Left ventricle myocardium inferior (tissue), 1 donor: ENCODE measurements around the gene ANKRD6. TPM values are rescaled to one million over a fixed set of nuclear protein-coding genes. Genes with fewer than 3 reads are reported as not detected.

Experiments used
- DNase-seq: peaks from one replicate; pipeline ENCODE4 v3.0.0-alpha.2; 2020
- H3K27ac ChIP-seq: fragments of 200-600 bp; replicated peaks from 2 replicates; pipeline ENCODE4 v1.8.0; 2021
- H3K27me3 ChIP-seq: fragments of 200-600 bp; 2 replicates; pipeline ENCODE4 v1.8.0; 2021; ENCODE audit warnings: low read depth
- H3K36me3 ChIP-seq: fragments of 200-600 bp; 2 replicates; pipeline ENCODE4 v1.8.0; 2021
- H3K4me1 ChIP-seq: fragments of 200-600 bp; 2 replicates; pipeline ENCODE4 v1.8.0; 2021
- H3K4me3 ChIP-seq: fragments of 200-600 bp; 2 replicates; pipeline ENCODE4 v1.8.0; 2021; ENCODE audit warnings: mild to moderate bottlenecking, moderate library complexity
- H3K9me3 ChIP-seq: fragments of 200-600 bp; replicated peaks from 2 replicates; pipeline ENCODE4 v1.8.0; 2021
- CTCF ChIP-seq: fragments of 200-600 bp; IDR thresholded peaks from 2 replicates; pipeline ENCODE4 v1.8.0; 2021; ENCODE audit warnings: antibody characterized with exemption, mild to moderate bottlenecking, borderline replicate concordance
- intact Hi-C: fragments of 100-400 bp; cut with micrococcal nuclease; formaldehyde crosslinking; loops from one replicate; pipeline ENCODE4 v1.11.0; 2022
- total RNA-seq: library from RNA; stranded (reverse); fragmentation: NEBNext Ultra II Directional; extraction: Animal tissue kit (Norgen Biotek cat#: 25700); gene quantifications from one replicate; pipeline ENCODE4 v1.2.1, GENCODE V29; 2021
- donor health status: DM: no; HTN: yes; CAD: no; lungs with severe emphysema.

ANKRD6 gene
- total RNA-seq, 1 donor from 2014 or later = 11.1 TPM

- H3K36me3 ChIP-seq = no peaks in the 10 kb centered on the region
- peak overlapping the region; percentile 39 for H3K27ac ChIP-seq
- H3K27me3 ChIP-seq = no peaks in the 10 kb centered on the region
- intact Hi-C loops = no loop called here
- H3K9me3 ChIP-seq = peaks cover 6% of the 10 kb centered on the region
- H3K4me3 ChIP-seq = peak overlapping the region; percentile 47
- no peak for DNase-seq
- no peak for TF ChIP-seq CTCF
- peaks cover 25% of the 10 kb centered on the region for H3K4me1 ChIP-seq
These were observed 129.4 kb downstream of the ANKRD6 start for GRCh38 chr6:89562093-89562973.

GRCh38 chr6:89563866-89564265, 130.9 kb downstream of the ANKRD6 start:
- intact Hi-C loops = no loop called here
- H3K4me1 ChIP-seq = peaks cover 32% of the 10 kb centered on the region
- no peaks in the 10 kb centered on the region for H3K36me3 ChIP-seq
- no peak for TF ChIP-seq CTCF
- H3K9me3 ChIP-seq = no peaks in the 10 kb centered on the region
- no peak overlapping the region for H3K27ac ChIP-seq
- no peak overlapping the region for H3K4me3 ChIP-seq
- no peaks in the 10 kb centered on the region for H3K27me3 ChIP-seq
- DNase-seq = no peak

GRCh38 chr6:89564752-89565427, 131.9 kb downstream of the ANKRD6 start:
- H3K36me3 ChIP-seq = no peaks in the 10 kb centered on the region
- no peak for DNase-seq
- H3K27ac ChIP-seq = peak overlapping the region; percentile 19
- intact Hi-C loops = no loop called here
- no peak overlapping the region for H3K4me3 ChIP-seq
- peaks cover 32% of the 10 kb centered on the region for H3K4me1 ChIP-seq
- no peaks in the 10 kb centered on the region for H3K27me3 ChIP-seq
- TF ChIP-seq CTCF = no peak
- no peaks in the 10 kb centered on the region for H3K9me3 ChIP-seq

- intact Hi-C loops = no loop called here
- DNase-seq = no peak
- no peak for TF ChIP-seq CTCF
- Histone ChIP-seq H3K9me3 (no peaks in the 10 kb centered on the region), H3K4me1 (peaks cover 32% of the 10 kb centered on the region), H3K36me3 (no peaks in the 10 kb centered on the region), H3K4me3 (no peak overlapping the region), H3K27me3 (no peaks in the 10 kb centered on the region), H3K27ac (no peak overlapping the region)
These were observed 133.3 kb downstream of the ANKRD6 start for GRCh38 chr6:89566008-89566800.

GRCh38 chr6:89566930-89567629, 134.1 kb downstream of the ANKRD6 start:
- H3K27ac ChIP-seq = no peak overlapping the region
- no peaks in the 10 kb centered on the region for H3K9me3 ChIP-seq
- no peak overlapping the region for H3K4me3 ChIP-seq
- peaks cover 27% of the 10 kb centered on the region for H3K4me1 ChIP-seq
- no peaks in the 10 kb centered on the region for H3K36me3 ChIP-seq
- intact Hi-C loops = no loop called here
- DNase-seq = no peak
- no peaks in the 10 kb centered on the region for H3K27me3 ChIP-seq
- TF ChIP-seq CTCF = no peak
